Loucy (cell line): ENCODE measurements around the gene SFSWAP.

Source experiments
- H2AFZ ChIP-seq: fragments of 200-600 bp; sonication (generic); 2 replicates; pipeline ENCODE4 v1.6.0; 2016; ENCODE audit warnings: antibody characterized with exemption, mild to moderate bottlenecking, low read length, moderate library complexity
- H3F3A ChIP-seq: fragments of 200-600 bp; 2 replicates; pipeline ENCODE4 v1.6.0; 2016; ENCODE audit warnings: antibody characterized with exemption, low read depth, mild to moderate bottlenecking
- H3K27me3 ChIP-seq: fragments of 200-600 bp; sonication (generic); 2 replicates; pipeline ENCODE4 v1.6.1; 2014; ENCODE audit warnings: low read length, mild to moderate bottlenecking; ENCODE audit not compliant: insufficient read depth, poor library complexity, severe bottlenecking
- H3K36me3 ChIP-seq: fragments of 200-600 bp; sonication (generic); 2 replicates; pipeline ENCODE4 v1.6.1; 2016; ENCODE audit warnings: low read length; ENCODE audit not compliant: insufficient read depth
- H3K4me1 ChIP-seq: fragments of 200-600 bp; sonication (generic); 2 replicates; pipeline ENCODE4 v1.5.1; 2014; ENCODE audit warnings: low read length, mild to moderate bottlenecking; ENCODE audit not compliant: insufficient read depth, poor library complexity, severe bottlenecking
- H3K4me2 ChIP-seq: fragments of 200-600 bp; sonication (generic); 2 replicates; pipeline ENCODE4 v1.6.0; 2014; ENCODE audit warnings: antibody characterized with exemption, low read length, low read depth, mild to moderate bottlenecking; ENCODE audit not compliant: poor library complexity, severe bottlenecking
- H3K4me3 ChIP-seq: fragments of 200-600 bp; sonication (generic); 2 replicates; pipeline ENCODE4 v1.5.1; 2014; ENCODE audit warnings: low read length, mild to moderate bottlenecking, mixed read lengths; ENCODE audit not compliant: poor library complexity, severe bottlenecking
- H3K79me2 ChIP-seq: fragments of 200-600 bp; sonication (generic); 2 replicates; pipeline ENCODE4 v1.6.1; 2014; ENCODE audit warnings: low read length; ENCODE audit not compliant: insufficient read depth
- H3K9ac ChIP-seq: fragments of 200-600 bp; sonication (generic); 2 replicates; pipeline ENCODE4 v1.6.0; 2014; ENCODE audit warnings: mild to moderate bottlenecking, low read depth, low read length, moderate library complexity; ENCODE audit not compliant: poor library complexity, severe bottlenecking
- H3K9me2 ChIP-seq: fragments of 200-600 bp; sonication (generic); replicated peaks from 2 replicates; pipeline ENCODE4 v1.6.1; 2016; ENCODE audit warnings: low read depth, low read length, mixed read lengths
- H3K9me3 ChIP-seq: fragments of 200-600 bp; sonication (generic); 2 replicates; pipeline ENCODE4 v1.6.1; 2014; ENCODE audit warnings: mild to moderate bottlenecking, antibody characterized with exemption, low read length, low read depth; ENCODE audit not compliant: insufficient read depth
- H4K20me1 ChIP-seq: fragments of 200-600 bp; sonication (generic); 2 replicates; pipeline ENCODE4 v1.6.0; 2014; ENCODE audit warnings: antibody characterized with exemption, low read length, mild to moderate bottlenecking; ENCODE audit not compliant: insufficient read depth, poor library complexity, severe bottlenecking
- CTCF ChIP-seq: fragments of 200-600 bp; sonication (generic); conservative IDR thresholded peaks from 2 replicates; pipeline ENCODE4 v1.5.1; 2014; ENCODE audit warnings: mild to moderate bottlenecking, antibody characterized with exemption, low read length
- EZH2phosphoT487 ChIP-seq: fragments of 200-600 bp; IDR thresholded peaks from 2 replicates; pipeline ENCODE4 v1.6.1; 2018; ENCODE audit warnings: antibody characterized with exemption, mild to moderate bottlenecking, moderate library complexity, borderline replicate concordance

Gene SFSWAP

GRCh38 chr12:131803961-131804521 lies 93.2 kb downstream of the SFSWAP start:
- Histone ChIP-seq H2AFZ (no peak overlapping the region), H3F3A (no peaks in the 10 kb centered on the region), H4K20me1 (no peaks in the 10 kb centered on the region), H3K27me3 (no peaks in the 10 kb centered on the region), H3K4me2 (no peak overlapping the region), H3K4me1 (peaks cover 32% of the 10 kb centered on the region), H3K36me3 (peaks cover 6% of the 10 kb centered on the region; the same call in 1 of the 2 replicates), H3K9ac (no peak overlapping the region), H3K9me2 (no peaks in the 10 kb centered on the region), H3K79me2 (no peaks in the 10 kb centered on the region), H3K4me3 (no peak overlapping the region), H3K9me3 (no peaks in the 10 kb centered on the region)
- no peak for TF ChIP-seq EZH2phosphoT487
- no peak for TF ChIP-seq CTCF

- no peak for TF ChIP-seq EZH2phosphoT487
- TF ChIP-seq CTCF, result no peak
- Histone ChIP-seq H3K4me2 (no peak overlapping the region), H3K79me2 (no peaks in the 10 kb centered on the region)
Measured at GRCh38 chr12:131805421-131805820, 94.5 kb downstream of the SFSWAP start.

GRCh38 chr12:131806674-131807073 lies 95.8 kb downstream of the SFSWAP start:
- no peak overlapping the region for H3K9ac ChIP-seq
- TF ChIP-seq EZH2phosphoT487 (no peak), CTCF (no peak)

More at GRCh38 chr12:131805421-131805820, 94.5 kb downstream of the SFSWAP start:
- H3K4me1 ChIP-seq, result peaks cover 23% of the 10 kb centered on the region
- H3K9me2 ChIP-seq, result no peaks in the 10 kb centered on the region
- no peak overlapping the region for H3K9ac ChIP-seq
- no peak overlapping the region for H2AFZ ChIP-seq
- H3K36me3 ChIP-seq, result no peaks in the 10 kb centered on the region
- no peaks in the 10 kb centered on the region for H3F3A ChIP-seq
- H3K9me3 ChIP-seq, result no peaks in the 10 kb centered on the region
- H3K27me3 ChIP-seq, result no peaks in the 10 kb centered on the region
- H3K4me3 ChIP-seq, result no peak overlapping the region
- H4K20me1 ChIP-seq, result no peaks in the 10 kb centered on the region

More at GRCh38 chr12:131806674-131807073, 95.8 kb downstream of the SFSWAP start:
- Histone ChIP-seq H3K4me1 (peaks cover 12% of the 10 kb centered on the region), H3K79me2 (no peaks in the 10 kb centered on the region), H3K4me2 (no peak overlapping the region), H2AFZ (no peak overlapping the region), H3K9me3 (no peaks in the 10 kb centered on the region), H3K36me3 (no peaks in the 10 kb centered on the region), H4K20me1 (no peaks in the 10 kb centered on the region), H3K4me3 (no peak overlapping the region), H3K27me3 (no peaks in the 10 kb centered on the region), H3K9me2 (no peaks in the 10 kb centered on the region), H3F3A (no peaks in the 10 kb centered on the region)
